Body of pancreas (tissue), 4 donors: ENCODE data around the gene KLHL15.

Experiments
- POLR2A ChIP-seq, 3 donors: fragments of 450-650 bp; IDR thresholded peaks; one replicate each; pipeline ENCODE4 v1.6.1; 2016; ENCODE audit warnings: antibody characterized with exemption in 3 of 3, mild to moderate bottlenecking in 2 of 3
- TF ChIP-seq, protein P1 (sequence below), 7 experiments: fragments of 450-650 bp in 4 of 7; fragments of 200-600 bp in 3 of 7; sonication (generic) in 3 of 7; IDR thresholded peaks; one replicate each; pipeline ENCODE4 v1.5.1; 2016 to 2019; ENCODE audit warnings: antibody characterized with exemption in 7 of 7

DNA sequence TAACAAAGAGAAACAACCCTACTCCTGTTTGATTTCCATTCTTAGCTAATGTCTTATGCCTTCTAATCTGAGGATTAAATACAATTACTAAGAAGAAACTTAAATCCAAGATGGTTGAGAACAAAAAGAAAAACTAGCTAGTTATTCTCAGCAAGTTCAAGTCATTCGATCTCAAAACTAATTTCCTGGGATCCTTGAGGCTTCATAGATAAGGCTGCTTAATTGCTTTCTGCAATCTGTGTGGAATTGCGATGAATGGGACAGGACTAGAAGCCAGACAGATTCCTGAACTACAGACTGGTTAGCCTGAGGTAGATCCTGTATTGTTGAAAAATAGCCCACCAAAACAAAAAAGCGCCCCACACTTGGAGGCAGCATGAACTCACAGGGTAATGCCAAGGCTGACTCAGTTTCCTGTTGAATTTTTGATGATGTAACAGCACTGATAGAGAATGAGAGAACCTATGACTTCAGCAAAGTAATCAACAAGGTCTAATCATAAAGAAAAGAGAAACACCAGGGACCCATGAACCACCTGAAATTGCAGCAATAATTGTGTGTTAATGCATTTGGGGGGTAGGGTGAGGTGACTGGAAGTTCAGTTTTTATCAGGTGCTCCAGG lies 33.9 kb downstream of the KLHL15 start:
- TF ChIP-seq, protein P1, sequence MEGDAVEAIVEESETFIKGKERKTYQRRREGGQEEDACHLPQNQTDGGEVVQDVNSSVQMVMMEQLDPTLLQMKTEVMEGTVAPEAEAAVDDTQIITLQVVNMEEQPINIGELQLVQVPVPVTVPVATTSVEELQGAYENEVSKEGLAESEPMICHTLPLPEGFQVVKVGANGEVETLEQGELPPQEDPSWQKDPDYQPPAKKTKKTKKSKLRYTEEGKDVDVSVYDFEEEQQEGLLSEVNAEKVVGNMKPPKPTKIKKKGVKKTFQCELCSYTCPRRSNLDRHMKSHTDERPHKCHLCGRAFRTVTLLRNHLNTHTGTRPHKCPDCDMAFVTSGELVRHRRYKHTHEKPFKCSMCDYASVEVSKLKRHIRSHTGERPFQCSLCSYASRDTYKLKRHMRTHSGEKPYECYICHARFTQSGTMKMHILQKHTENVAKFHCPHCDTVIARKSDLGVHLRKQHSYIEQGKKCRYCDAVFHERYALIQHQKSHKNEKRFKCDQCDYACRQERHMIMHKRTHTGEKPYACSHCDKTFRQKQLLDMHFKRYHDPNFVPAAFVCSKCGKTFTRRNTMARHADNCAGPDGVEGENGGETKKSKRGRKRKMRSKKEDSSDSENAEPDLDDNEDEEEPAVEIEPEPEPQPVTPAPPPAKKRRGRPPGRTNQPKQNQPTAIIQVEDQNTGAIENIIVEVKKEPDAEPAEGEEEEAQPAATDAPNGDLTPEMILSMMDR (IDR thresholded peaks at IDR 0.05), result no peak
- no peak for TF ChIP-seq POLR2A (IDR thresholded peaks at IDR 0.05)
